HAP-1 (cell line): ENCODE measurements around the gene DIDO1.
"Not testable (repeated sequence)": the region's sequence is repeated elsewhere in the genome, so short reads cannot be mapped to it uniquely, and the experiment has no call there.

Source experiments
- DNase-seq, 2 experiments: peaks; one replicate each; pipeline ENCODE4 v3.0.0-alpha.2; 2016 to 2020; ENCODE audit warnings: low spot score in 2 of 2
- H3K27me3 ChIP-seq: fragments of 250-450 bp; sonication (Bioruptor Pico); 2 replicates; pipeline ENCODE4 v1.5.1; 2020; ENCODE audit warnings: low read depth, mild to moderate bottlenecking, moderate library complexity
- H3K36me3 ChIP-seq: fragments of 250-450 bp; sonication (Bioruptor Pico); replicated peaks from 2 replicates; pipeline ENCODE4 v1.5.1; 2020; ENCODE audit warnings: mild to moderate bottlenecking
- H3K4me1 ChIP-seq: fragments of 250-450 bp; sonication (Bioruptor Pico); 2 replicates; pipeline ENCODE4 v1.5.1; 2020; ENCODE audit warnings: mild to moderate bottlenecking
- H3K4me3 ChIP-seq: fragments of 250-450 bp; sonication (Bioruptor Pico); 2 replicates; pipeline ENCODE4 v1.5.1; 2020; ENCODE audit warnings: mild to moderate bottlenecking, moderate library complexity
- H3K9me3 ChIP-seq: fragments of 250-450 bp; sonication (Bioruptor Pico); 2 replicates; pipeline ENCODE4 v1.5.1; 2020; ENCODE audit warnings: mild to moderate bottlenecking, moderate library complexity
- in situ Hi-C: fragments of 300-500 bp; cut with MboI; formaldehyde crosslinking; loops from 3 replicates; pipeline ENCODE4 v1.14.3; 2020; ENCODE audit warnings: low sequenced_read_pairs, inconsistent platforms, mixed read lengths

Gene DIDO1

DNA sequence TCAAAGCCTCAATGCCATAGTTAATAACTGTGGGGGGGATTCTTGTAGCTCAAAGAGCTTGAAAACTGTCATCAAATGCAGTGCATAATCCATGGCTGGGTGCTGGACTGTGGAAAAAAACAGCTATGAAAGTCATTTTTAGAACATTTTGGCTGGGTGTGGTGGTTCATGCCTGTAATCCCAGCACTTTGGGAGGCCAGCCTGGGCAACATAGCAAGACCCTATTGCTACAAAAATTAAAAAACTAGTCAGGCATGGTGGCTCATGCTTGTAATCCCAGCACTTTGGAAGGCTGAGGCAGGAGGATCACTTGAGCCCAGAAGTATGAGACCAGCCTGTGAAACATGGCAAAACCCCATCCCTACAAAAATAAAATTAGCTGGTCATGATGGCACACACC, 76.9 kb downstream of the DIDO1 start:
- in situ Hi-C loops: no loop called here
- H3K27me3 ChIP-seq: no peaks in the 10 kb centered on the region
- no peaks in the 10 kb centered on the region for H3K9me3 ChIP-seq
- peaks cover 32% of the 10 kb centered on the region for H3K36me3 ChIP-seq
- H3K4me1 ChIP-seq: no peaks in the 10 kb centered on the region
- H3K4me3 ChIP-seq: no peak overlapping the region
- no peak for DNase-seq

DNA sequence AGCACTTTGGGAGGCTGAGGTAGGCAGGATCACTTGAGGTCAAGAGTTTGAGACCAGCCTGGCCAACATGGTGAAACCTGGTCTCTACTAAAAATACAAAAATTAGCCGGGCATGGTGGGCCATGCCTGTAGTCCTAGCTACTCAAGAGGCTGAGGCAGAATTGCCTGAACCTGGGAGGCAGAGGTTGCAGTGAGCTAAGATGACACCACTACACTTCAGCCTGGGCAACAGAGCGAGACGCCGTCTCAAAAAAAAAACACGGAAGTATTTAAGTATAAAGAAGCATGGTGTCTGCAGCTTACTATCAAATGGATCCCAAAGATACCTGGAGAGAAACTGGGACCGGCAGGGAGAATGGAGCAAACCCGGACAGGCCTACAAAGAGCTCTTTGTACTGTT, 77.4 kb downstream of the DIDO1 start:
- in situ Hi-C loops, H3K4me1 ChIP-seq: not testable (repeated sequence)

DNA sequence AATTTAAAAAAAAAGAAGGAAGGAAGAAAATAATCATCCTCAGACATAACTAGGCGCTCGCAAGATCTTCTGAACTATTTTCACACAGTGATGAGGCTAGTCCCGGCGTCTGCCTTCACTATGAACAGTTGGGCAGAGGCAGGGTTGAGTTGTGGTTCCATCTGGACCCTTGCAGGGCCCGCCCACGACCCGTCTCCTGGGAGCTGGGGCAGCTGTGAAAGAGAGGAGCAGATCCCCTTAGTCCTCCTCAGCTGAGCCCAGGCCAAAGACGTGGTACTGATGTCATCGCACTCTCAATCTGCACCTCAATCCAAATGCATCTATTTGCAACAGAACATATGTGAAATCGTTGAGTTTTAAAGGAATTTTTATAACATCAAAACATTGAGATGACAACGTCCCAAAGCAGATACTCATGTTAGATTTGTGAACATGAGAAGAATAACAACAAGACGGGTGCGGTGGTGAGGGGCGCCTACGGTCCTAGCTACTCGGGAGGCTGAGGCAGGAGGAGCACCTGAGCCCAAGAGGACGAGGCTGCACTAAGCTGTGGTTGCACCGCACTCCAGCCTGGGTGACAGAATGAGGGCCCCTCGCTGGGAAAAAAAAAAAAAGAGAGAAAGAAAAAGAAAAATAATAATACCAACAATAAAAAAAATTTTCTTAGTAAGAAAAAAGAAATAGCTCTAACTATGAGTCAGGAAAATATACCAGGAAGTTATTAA, 80.0 kb downstream of the DIDO1 start:
- Histone ChIP-seq H3K36me3 (peaks cover 13% of the 10 kb centered on the region), H3K9me3 (no peaks in the 10 kb centered on the region)
- DNase-seq: no peak

More for the DNA sequence above, 77.4 kb downstream of the DIDO1 start:
- H3K9me3 ChIP-seq, H3K27me3 ChIP-seq, H3K4me3 ChIP-seq, DNase-seq: not testable (repeated sequence)
- H3K36me3 ChIP-seq: peaks cover 27% of the 10 kb centered on the region

DNA sequence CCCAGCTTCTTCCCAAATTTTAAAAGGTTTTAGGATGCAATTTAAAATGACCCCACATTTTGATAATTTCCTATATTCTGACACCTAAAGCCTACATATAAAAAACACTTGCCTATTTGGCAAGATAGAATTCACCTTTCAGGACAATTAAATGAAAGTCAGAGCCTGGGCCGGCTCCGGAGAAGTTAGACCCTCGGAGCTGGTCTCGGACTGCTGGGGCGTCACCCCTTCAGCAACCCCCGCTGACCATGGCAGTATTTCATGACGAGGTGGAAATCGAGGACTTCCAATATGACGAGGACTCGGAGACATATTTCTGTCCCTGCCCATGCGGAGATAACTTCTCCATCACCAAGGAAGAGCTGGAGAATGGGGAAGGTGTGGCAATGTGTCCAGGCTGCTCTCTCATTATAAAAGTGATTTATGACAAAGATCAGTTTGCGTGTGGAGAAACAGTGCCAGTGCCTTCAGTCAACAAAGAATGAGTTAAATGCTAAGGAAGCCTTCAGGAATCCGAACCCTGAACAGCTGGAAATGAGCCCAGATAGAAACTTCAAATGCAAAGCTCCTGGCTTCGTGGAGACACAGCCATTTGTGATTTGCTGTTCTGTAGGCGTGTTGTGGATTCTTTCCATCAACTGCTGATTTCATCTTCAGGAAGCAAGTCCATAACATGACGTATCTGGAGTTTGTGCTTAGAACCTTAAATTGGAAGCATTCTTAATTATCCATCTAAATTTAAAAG, 80.7 kb downstream of the DIDO1 start:
- H3K4me1 ChIP-seq: no peaks in the 10 kb centered on the region
- H3K4me3 ChIP-seq: no peak overlapping the region
- no peaks in the 10 kb centered on the region for H3K9me3 ChIP-seq
- H3K36me3 ChIP-seq: peaks cover 11% of the 10 kb centered on the region
- DNase-seq: no peak
- in situ Hi-C loops: no loop called here
- no peaks in the 10 kb centered on the region for H3K27me3 ChIP-seq

More for the DNA sequence above, 80.0 kb downstream of the DIDO1 start:
- Histone ChIP-seq H3K4me3 (no peak overlapping the region), H3K4me1 (no peaks in the 10 kb centered on the region), H3K27me3 (no peaks in the 10 kb centered on the region)
- in situ Hi-C loops: no loop called here

DNA sequence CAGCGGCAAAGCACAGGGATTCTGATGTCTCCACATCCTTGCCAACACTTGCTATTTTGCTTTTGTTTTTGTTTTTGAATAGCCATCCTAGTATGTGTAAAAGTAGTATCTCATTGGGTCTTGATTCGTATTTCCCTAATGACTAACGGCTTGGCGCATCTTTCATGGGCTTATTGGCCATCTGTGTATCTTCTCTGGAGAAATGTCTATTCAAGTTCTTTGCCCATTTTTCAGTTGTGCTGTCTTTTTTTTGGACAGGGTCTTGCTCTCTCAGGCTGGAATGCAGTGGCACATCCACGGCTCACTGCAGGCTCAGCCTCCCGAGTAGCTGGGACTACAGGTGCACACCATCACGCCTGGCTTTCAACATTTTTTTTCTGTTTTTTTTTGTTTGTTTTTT, 82.1 kb downstream of the DIDO1 start:
- Histone ChIP-seq H3K9me3 (no peaks in the 10 kb centered on the region), H3K4me1 (no peaks in the 10 kb centered on the region), H3K36me3 (peaks cover 8% of the 10 kb centered on the region), H3K4me3 (no peak overlapping the region), H3K27me3 (no peaks in the 10 kb centered on the region)
- no peak for DNase-seq
- in situ Hi-C loops: no loop called here

DNA sequence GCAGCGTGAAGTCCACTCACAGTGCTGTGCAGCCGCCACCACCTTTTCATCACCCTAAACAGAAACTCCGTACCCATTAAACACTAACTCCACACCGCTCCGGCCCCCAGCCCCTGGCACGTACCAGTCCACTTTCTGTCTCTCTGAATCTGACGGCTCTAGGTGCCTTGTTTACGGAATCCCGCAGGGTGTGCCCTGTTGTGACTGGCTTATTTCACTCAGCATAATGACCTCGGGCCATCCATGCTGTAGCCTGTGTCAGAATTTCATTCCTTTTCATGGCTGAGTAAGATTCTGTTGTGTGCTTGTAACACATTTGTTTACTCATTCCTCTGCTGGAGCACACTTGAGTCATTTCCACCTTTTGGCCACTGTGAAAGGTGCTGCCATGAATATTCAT, 82.6 kb downstream of the DIDO1 start:
- Histone ChIP-seq H3K36me3 (peaks cover 8% of the 10 kb centered on the region), H3K4me1 (no peaks in the 10 kb centered on the region), H3K27me3 (no peaks in the 10 kb centered on the region), H3K9me3 (no peaks in the 10 kb centered on the region), H3K4me3 (no peak overlapping the region)
- in situ Hi-C loops: no loop called here
- no peak for DNase-seq

DNA sequence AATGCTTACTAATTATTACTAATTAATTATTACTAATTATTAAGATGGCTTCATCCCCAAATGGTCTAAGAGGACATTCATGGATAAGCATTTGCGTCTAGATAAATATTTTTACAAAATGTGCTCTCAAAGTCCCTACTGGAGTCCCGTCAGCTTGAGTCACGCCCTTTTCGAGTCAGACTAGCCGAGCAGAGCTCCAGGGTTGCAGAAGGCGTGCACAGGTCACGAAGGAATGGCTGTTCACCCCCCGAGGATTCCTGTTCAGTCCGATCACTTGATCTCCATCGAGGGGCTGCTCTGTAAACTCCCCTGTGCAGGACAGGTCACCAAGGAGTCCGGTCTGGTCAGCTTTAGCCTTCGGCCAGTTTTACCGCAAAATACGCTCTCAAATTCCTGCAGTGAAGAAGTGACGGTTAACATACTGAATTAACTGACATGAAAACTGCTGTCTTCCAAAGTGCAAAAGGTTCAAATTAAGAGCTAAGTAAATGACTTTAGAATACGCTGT, 84.5 kb downstream of the DIDO1 start:
- in situ Hi-C loops: no loop called here
- Histone ChIP-seq H3K27me3 (no peaks in the 10 kb centered on the region), H3K9me3 (no peaks in the 10 kb centered on the region), H3K4me3 (no peak overlapping the region), H3K4me1 (no peaks in the 10 kb centered on the region), H3K36me3 (peaks cover 5% of the 10 kb centered on the region; the same call in 1 of the 2 replicates)
- DNase-seq: no peak

DNA sequence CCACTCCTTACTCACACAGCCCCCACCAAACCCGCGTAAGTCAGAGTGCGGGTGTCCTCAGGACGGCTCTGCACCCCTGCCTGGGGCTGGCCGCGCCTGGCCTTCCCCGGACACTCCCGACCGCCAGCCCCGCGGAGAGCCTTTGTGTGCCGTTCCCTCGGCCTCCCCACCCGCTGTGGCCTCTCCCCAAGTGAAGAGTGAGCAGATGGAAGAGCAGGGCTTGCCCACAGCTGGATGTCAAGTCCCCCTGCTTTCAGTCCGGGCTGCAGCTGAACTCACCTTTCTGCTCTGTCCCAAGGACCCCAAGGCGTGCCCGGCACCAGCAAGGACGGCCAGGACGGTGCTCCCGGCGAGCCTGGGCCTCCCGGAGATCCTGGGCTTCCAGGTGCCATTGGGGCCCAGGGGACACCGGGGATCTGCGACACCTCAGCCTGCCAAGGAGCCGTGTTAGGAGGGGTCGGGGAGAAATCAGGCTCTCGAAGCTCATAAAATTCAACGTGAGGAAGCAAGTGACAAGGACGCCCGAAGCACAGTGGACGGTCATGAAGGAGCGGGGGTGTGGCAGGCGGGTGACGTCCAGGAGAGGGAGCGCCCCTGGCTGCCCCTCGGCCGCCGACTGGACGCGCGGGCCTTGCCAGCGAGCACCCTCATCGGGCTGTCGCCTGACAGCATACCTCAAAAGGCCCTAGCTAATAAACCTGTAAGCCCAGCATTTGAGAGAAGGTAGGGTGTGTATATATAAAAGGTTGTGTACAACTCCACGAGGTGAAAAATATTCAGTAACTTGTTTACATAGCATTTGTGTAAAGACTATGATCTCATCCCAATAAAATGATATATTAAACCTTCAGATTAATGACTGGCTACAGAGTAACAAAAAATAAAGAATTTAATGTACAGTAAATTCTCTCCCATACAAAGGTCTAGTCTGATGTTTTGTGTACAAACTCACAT, 85.8 kb downstream of the DIDO1 start:
- DNase-seq: no peak
- no peaks in the 10 kb centered on the region for H3K27me3 ChIP-seq
- no peaks in the 10 kb centered on the region for H3K4me1 ChIP-seq
- in situ Hi-C loops: no loop called here
- H3K9me3 ChIP-seq: no peaks in the 10 kb centered on the region
- no peak overlapping the region for H3K4me3 ChIP-seq
- peaks cover 5% of the 10 kb centered on the region; the same call in 1 of the 2 replicates for H3K36me3 ChIP-seq

DNA sequence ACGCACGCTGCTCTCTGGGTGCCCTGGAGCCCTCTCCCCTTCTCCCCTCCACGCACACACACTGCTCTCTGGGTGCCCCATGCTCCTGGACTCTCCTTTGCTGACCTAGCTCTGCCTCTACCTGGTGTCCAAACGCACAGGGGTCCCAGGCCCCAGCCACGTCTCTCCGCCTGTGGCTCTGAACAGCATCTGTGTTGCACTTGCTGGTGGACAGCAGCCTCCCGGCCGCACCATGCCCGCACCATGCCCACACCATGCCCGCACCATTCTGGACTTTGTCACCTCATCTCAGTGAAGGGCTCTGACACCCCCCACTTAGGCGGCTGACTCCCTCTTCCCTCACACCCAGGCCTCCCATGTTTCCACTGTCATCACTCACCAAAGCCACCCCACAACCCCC, 86.5 kb downstream of the DIDO1 start:
- no peak for DNase-seq
- Histone ChIP-seq H3K36me3 (0 out of 2 replicates have a peak, but pooled peaks cover 2% of the 10 kb centered on the region), H3K4me1 (no peaks in the 10 kb centered on the region), H3K9me3 (no peaks in the 10 kb centered on the region), H3K27me3 (no peaks in the 10 kb centered on the region), H3K4me3 (no peak overlapping the region)
- in situ Hi-C loops: no loop called here

DNA sequence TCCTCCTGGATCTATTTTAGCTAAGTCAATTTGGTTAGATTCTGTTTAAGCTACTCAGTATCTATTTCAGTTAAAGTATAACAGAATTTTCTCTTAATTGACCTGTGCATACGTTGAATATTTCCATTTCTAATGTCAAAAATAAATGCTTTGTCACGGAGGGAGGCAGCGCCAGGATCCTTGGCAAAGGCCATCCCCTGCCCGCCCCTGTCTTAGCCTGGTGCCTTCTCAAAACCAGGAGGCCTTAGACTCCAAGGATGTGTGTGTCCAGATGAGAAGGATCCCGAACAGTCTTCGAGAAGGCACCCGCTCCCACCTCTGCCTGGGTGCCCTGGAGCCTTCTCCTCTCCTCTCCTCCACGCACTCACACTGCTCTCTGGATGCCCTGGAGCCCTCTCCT, 87.0 kb downstream of the DIDO1 start:
- H3K36me3 ChIP-seq: 0 out of 2 replicates have a peak, but pooled peaks cover 2% of the 10 kb centered on the region
- no peaks in the 10 kb centered on the region for H3K4me1 ChIP-seq
- H3K27me3 ChIP-seq: no peaks in the 10 kb centered on the region
- no peaks in the 10 kb centered on the region for H3K9me3 ChIP-seq
- H3K4me3 ChIP-seq: no peak overlapping the region
- in situ Hi-C loops: no loop called here
- no peak for DNase-seq

DNA sequence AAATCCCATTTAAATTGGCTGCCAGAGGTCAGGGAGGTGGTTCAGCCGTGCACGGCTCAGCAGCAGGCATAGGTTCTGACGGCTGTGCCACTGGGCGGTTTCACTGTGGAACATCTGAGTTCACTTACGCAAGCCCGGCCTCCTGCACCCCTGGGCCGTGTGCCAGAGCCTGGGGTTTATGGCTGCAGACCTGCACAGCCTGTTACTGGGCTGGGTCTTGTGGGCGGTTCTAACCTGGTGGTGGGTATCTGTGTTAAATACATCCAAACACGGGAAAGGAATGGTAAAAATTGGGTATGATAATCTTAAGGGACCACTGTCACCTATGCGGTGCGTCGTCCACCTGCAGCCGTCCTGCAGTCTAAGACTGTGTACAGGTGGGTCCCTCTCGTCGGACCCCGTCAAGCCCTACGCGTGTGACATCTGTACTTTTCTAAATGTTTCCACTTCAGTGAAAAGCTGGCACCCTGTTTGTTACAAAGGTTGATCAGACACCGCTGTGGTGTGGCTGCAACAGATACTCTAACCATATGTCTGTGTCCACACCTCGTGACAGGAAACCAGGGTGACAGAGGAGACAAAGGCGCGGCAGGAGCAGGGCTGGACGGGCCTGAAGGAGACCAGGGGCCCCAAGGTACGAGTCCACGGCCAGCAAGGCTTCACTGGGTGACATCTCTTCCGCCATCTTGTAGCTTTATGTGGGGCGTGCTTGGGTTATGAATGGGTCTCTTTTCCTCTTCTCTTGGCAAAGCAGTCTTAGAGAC, 88.0 kb downstream of the DIDO1 start:
- in situ Hi-C loops: no loop called here
- Histone ChIP-seq H3K9me3 (no peaks in the 10 kb centered on the region), H3K27me3 (no peaks in the 10 kb centered on the region), H3K36me3 (0 out of 2 replicates have a peak, but pooled peaks cover 2% of the 10 kb centered on the region), H3K4me3 (no peak overlapping the region), H3K4me1 (0 out of 2 replicates have a peak, but pooled peaks cover 1% of the 10 kb centered on the region)
- DNase-seq: no peak

DNA sequence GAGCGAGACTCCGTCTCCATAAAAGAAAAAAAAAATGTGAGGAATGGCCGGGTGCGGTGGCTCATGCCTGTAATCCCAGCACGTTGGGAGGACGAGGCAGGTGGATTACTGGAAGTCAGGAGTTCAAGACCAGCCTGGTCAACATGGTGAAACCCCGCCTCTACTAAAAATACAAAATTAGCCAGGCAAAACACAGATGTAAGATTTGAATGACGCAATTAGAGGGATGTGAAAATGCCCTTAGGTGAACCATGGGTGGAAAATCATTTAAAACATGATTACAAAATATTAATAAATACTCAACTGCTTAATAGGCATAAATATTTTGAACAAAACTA, 88.5 kb downstream of the DIDO1 start:
- in situ Hi-C loops: no loop called here
- no peak for DNase-seq
- H3K36me3 ChIP-seq: 0 out of 2 replicates have a peak, but pooled peaks cover 2% of the 10 kb centered on the region
- peaks cover 7% of the 10 kb centered on the region for H3K4me1 ChIP-seq
- H3K27me3 ChIP-seq: no peaks in the 10 kb centered on the region
- H3K9me3 ChIP-seq: no peaks in the 10 kb centered on the region
- H3K4me3 ChIP-seq: no peak overlapping the region

DNA sequence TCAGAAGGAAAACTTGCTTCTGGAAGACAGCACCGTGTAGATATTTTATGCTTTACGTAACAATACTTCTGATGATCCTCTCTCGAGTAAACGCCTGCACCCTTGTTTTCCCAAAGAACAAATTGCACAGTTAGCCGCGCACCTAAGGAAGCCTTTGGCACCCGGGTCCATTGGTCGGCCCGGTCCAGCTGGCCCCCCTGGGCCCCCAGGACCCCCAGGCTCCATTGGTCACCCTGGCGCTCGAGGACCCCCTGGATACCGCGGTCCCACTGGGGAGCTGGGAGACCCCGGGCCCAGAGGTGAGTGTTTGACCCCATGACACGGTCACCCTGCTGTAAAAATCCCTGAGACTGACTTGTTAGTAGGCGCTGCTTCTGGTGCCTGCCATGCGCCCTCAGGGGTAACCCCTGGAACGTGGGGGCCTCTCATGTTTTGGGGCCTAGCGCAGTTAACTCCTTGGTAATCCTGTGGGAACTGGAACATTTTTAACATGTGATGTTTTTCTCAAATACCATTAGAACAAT, 89.3 kb downstream of the DIDO1 start:
- in situ Hi-C loops: no loop called here
- 0 out of 2 replicates have a peak, but pooled peaks cover 2% of the 10 kb centered on the region for H3K36me3 ChIP-seq
- peaks cover 12% of the 10 kb centered on the region for H3K4me1 ChIP-seq
- DNase-seq: no peak
- no peaks in the 10 kb centered on the region for H3K9me3 ChIP-seq
- no peak overlapping the region for H3K4me3 ChIP-seq
- H3K27me3 ChIP-seq: no peaks in the 10 kb centered on the region
